T-helper 17 cell (primary cell): Measurements from ENCODE around the gene TMEM8B. TPM values are rescaled to one million over a fixed set of nuclear protein-coding genes. Genes with fewer than 3 reads are reported as not detected.

Experiments used
- ATAC-seq: fragments of 150-1000 bp; cut with Tn5 transposase; 2 replicates; pipeline ENCODE4 v1.10.0; 2021; ENCODE audit warnings: mild to moderate bottlenecking, moderate library complexity
- DNase-seq, 3 donors: peaks; one replicate each; pipeline versions ENCODE4 v3.0.0 to v3.0.0-alpha.2; 2020 to 2021
- H3K9me3 ChIP-seq: one replicate; pipeline ENCODE4 v1.7.0; 2013; ENCODE audit warnings: low read length, mild to moderate bottlenecking; ENCODE audit not compliant: control insufficient read depth, poor library complexity, severe bottlenecking
- H3K27ac Mint-ChIP-seq: one replicate; pipeline ENCODE4 v1.8.0; 2022; ENCODE audit warnings: mild to moderate bottlenecking, moderate library complexity, mixed read lengths
- H3K27me3 Mint-ChIP-seq: one replicate; pipeline ENCODE4 v1.8.0; 2022; ENCODE audit warnings: mixed read lengths
- H3K36me3 Mint-ChIP-seq: one replicate; pipeline ENCODE4 v1.8.0; 2022; ENCODE audit warnings: low read depth, mixed read lengths
- H3K4me1 Mint-ChIP-seq: one replicate; pipeline ENCODE4 v1.8.0; 2022; ENCODE audit warnings: mild to moderate bottlenecking, mixed read lengths
- H3K4me3 Mint-ChIP-seq: one replicate; pipeline ENCODE4 v1.8.0; 2022; ENCODE audit warnings: mild to moderate bottlenecking, moderate library complexity, mixed read lengths
- total RNA-seq, 4 donors: library from RNA in 2 of 4; stranded (reverse) in 2 of 4; gene quantifications; one replicate each; pipeline ENCODE4 v1.2.3 and lab custom pipeline; 2022 to 2026

TMEM8B gene, protein sequence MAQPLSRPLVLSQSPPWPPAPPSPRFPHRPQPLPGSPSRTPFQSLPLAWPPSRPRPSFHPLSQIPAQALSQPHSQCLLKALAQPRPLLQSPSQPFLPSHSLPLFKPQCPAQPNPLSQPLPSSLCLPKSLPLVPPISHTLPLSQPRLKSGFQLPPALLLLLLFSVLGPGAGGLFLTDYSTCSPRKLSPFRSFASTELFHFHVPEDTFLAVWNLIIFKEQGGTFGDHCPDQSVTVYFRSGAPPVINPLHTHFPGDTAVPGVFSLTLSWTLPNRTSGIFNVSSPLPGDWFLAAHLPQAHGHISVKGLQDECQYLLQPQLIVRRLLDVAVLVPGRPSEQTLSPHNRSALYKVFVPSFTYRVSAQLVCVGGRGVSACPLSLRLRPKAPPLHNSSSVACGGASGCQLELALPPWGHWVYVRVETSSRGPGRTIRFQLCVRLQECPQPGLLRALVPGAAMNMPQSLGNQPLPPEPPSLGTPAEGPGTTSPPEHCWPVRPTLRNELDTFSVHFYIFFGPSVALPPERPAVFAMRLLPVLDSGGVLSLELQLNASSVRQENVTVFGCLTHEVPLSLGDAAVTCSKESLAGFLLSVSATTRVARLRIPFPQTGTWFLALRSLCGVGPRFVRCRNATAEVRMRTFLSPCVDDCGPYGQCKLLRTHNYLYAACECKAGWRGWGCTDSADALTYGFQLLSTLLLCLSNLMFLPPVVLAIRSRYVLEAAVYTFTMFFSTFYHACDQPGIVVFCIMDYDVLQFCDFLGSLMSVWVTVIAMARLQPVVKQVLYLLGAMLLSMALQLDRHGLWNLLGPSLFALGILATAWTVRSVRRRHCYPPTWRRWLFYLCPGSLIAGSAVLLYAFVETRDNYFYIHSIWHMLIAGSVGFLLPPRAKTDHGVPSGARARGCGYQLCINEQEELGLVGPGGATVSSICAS
- 1 to 10 TPM; 4.5 to 7.1 TPM for total RNA-seq
- total RNA-seq (lab: John Stamatoyannopoulos, UW) = 2.7 to 6.2 reads per million in 2 donors

DNA sequence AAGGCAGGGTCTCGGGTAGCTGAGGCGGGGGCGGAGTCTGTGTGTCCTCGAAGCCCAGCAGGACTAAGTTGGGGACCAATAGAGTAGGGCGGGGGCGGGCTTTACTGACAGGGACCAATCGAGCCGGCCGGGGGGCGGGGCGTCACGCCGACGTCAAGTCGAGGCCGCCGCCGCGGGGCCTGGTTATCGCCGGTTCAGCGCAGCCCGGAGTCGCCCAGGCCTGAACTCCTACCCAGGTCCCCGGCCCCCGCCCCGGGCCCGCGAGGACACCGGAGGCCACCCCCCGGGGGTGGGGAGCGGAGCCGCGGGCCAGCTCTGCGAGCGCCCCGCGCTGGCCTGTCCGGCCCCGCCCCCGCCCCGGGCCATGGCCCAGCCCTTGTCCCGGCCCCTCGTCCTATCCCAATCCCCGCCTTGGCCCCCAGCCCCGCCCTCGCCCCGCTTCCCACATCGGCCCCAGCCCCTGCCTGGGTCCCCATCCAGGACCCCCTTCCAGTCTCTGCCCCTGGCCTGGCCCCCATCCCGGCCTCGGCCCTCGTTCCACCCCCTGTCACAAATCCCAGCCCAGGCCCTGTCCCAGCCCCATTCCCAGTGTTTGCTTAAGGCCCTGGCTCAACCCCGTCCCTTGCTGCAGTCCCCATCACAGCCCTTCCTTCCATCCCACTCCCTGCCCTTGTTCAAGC lies at the start of gene TMEM8B:
Gene TMEM8B, plus strand, starts transcription at position 145 of the 680 bp plus-strand sequence. Its CDS starts 220 bp downstream, at position 365.
- DNase-seq (peak; percentile 84 to 96 (median 93)), ATAC-seq (peak; percentile 95)
- H3K9me3 ChIP-seq = no peaks in the 10 kb centered on the region
- H3K27ac Mint-ChIP-seq = peak within 1 kb of the TSS; percentile 98
- H3K36me3 Mint-ChIP-seq = no peaks in the 10 kb centered on the region
- H3K27me3 Mint-ChIP-seq = no peaks in the 10 kb centered on the region
- H3K4me3 Mint-ChIP-seq = peak within 1 kb of the TSS; percentile 97
- H3K4me1 Mint-ChIP-seq = peaks cover 44% of the 10 kb centered on the region

DNA sequence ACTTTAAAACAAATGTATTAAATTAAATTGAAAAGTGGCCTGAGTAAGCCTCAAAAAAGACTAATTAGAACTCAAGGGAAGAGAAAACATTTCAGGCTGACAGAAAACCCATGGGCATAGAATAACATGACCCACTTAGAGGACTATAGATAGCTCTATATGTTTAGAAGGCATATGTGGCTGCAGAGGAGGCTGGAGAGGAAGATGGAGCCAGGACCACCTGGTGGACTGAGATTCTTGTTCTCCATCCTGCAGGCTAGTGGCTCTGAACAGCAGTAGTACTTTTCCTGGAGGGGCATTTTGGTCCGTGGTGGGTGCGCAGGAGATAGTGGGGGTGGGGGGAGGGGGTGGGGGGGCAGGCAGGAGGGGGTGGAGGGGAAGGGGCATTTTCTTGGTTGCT lies 48.0 kb upstream of the TMEM8B start:
- no peaks in the 10 kb centered on the region for H3K9me3 ChIP-seq
- Mint-ChIP-seq H3K27ac (no peak overlapping the region), H3K36me3 (peaks cover 8% of the 10 kb centered on the region), H3K27me3 (no peaks in the 10 kb centered on the region), H3K4me1 (peaks cover 7% of the 10 kb centered on the region), H3K4me3 (no peak overlapping the region)
- DNase-seq (no peak), ATAC-seq (no peak)

DNA sequence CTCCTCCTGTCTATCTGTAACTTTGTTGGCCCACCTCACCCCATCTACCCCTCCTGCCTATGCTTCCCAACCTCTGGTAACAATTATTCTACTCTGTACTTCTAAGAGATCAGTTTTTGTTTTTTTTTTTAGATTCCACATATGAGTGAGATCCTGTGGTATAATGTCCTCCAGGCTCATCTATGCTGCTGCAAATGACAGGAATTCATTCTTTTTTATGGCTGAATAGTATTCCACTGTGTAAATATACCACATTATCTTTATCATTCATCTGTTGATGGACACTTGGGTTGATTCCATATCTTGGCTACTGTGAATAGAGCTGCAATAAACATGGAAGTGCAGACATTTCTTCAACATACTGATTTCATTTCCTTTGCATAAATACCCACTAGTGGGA lies 45.6 kb upstream of the TMEM8B start:
- DNase-seq (no peak), ATAC-seq (no peak)
- Mint-ChIP-seq H3K36me3 (peaks cover 8% of the 10 kb centered on the region), H3K27ac (no peak overlapping the region), H3K4me3 (no peak overlapping the region), H3K27me3 (no peaks in the 10 kb centered on the region), H3K4me1 (peaks cover 11% of the 10 kb centered on the region)
- no peaks in the 10 kb centered on the region for H3K9me3 ChIP-seq

DNA sequence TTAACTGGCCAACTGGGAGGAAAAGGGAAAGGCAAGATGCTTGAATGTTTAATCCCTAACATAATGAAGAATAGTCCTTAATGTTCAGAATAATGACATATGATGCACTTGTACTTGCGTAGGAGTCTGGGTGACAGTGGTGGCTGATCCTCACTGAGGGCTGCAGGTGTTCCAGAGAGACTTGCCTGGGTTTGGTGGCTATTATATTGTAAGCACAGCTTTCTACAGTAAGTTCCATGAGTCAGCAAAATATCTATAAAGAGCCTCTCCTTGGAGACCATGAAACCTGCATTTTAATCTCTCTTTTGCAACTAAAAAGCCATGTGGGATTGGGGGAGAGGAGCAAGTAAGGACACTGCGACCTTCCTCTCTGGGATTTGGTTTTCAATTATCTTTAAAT lies 39.5 kb upstream of the TMEM8B start:
- Mint-ChIP-seq H3K36me3 (peaks cover 8% of the 10 kb centered on the region), H3K27ac (no peak overlapping the region)
- ATAC-seq = no peak

DNA sequence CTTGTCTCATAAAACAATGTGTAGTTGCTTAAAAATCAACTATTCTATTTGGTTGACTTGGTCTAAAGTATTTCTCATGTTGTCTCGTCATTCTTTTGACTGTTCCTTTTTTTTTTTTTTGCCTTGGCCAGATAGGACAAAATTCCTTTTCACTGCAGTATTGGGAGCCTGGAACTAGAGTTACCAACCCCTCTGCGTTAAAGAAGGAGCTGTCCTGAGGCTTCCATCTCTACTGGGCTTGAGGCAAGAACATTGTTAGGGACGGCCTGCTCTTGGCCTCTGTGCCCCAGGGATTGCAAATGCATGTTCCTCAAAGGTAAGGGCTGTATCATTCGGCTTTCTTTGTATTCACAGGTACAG lies 39.0 kb upstream of the TMEM8B start:
- H3K9me3 ChIP-seq = no peaks in the 10 kb centered on the region
- peaks cover 8% of the 10 kb centered on the region for H3K36me3 Mint-ChIP-seq
- peaks cover 23% of the 10 kb centered on the region for H3K4me1 Mint-ChIP-seq
- H3K4me3 Mint-ChIP-seq = no peak overlapping the region
- H3K27ac Mint-ChIP-seq = no peak overlapping the region
- ATAC-seq (peak; percentile 31), DNase-seq (no peak)
- H3K27me3 Mint-ChIP-seq = no peaks in the 10 kb centered on the region

More for the DNA sequence above, 39.5 kb upstream of the TMEM8B start:
- DNase-seq = no peak
- Mint-ChIP-seq H3K4me3 (no peak overlapping the region), H3K4me1 (peaks cover 20% of the 10 kb centered on the region), H3K27me3 (no peaks in the 10 kb centered on the region)
- no peaks in the 10 kb centered on the region for H3K9me3 ChIP-seq

DNA sequence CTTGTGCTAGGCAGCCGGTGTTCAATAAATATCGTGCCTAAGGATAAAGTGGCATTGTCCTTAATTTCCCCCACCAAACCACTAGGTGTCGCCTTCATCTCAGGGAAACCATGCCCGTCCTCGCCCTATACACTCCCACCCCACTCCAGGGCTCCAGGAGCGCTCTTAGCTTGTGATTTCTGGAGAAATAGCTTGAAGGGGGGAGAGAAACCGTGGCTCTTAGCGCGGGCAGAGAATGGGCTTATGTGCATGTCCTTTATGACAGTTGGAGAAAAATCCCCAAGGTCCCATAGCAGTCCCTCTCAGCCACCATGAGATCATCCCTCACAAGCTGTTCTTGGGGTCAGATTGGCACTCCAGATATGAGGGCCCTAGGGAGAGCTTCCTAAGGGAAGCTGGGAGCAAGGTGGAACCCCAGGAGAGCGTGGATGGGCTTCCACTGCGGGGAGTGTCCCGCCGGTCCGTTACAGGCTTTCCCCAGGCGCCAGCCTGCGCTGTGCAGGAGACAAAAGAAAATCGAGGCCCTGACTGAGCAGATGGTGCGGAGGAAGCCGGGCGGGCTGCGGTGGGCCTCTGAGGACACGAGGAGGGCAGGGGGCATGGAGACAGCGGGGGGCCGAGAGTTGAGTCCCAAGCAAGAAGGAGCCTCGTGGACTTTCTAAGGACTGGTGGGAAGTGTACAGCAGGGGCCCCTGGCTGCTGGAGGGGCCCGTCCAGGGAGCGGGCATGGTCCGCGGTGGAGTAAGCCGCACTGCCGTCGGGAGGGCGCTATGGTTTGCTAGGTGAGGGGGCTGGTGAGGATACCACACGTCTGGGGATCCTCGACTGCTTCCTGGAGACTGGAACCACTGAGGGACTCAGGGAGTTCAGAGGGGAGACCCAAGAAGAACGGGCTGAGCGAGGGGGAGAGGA lies 38.4 kb upstream of the TMEM8B start:
- H3K27me3 Mint-ChIP-seq = no peaks in the 10 kb centered on the region
- DNase-seq = peak in 2 of 3 donors; percentile 39 to 41
- no peak overlapping the region for H3K27ac Mint-ChIP-seq
- H3K36me3 Mint-ChIP-seq = peaks cover 7% of the 10 kb centered on the region
- no peaks in the 10 kb centered on the region for H3K9me3 ChIP-seq
- peaks cover 23% of the 10 kb centered on the region for H3K4me1 Mint-ChIP-seq
- ATAC-seq = peak; percentile 95
- no peak overlapping the region for H3K4me3 Mint-ChIP-seq

DNA sequence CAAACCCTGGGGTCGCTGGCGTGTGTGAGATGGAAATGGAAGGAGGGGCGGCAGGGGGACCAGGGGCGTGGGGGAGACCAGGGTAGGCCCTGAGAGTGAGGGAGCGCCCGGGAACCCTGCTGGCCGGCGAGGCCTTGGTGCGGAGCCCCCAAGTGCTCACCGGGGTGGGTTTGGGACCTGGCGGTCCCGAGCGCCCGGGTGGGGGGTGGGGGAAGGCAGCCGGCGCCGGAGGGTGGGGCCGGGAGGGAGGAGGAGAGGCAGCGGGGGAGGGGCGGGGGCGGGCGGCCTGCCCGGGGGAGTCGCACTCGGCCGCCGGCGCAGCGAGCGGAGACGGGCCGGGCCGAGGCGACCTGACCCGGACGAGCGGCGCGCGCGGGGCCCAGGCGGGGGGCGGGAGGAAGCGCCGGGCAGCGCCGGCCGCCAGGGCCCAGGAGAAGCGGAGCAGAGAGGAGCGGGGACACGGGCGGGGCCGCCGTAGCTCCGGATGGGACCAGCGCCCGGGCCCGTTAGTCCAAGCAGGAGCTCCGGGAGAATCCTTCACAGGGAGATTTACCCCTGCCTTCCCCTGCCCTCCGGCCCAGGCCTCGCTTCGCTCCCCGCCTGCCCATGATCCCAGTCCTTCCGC lies 37.6 kb upstream of the TMEM8B start, which contains the start of gene NPR2:
Gene NPR2, plus strand, starts transcription at position 295 of the 625 bp plus-strand sequence. CDS start 818 bp downstream, outside the sequence.
- no peaks in the 10 kb centered on the region for H3K9me3 ChIP-seq
- no peak within 1 kb of the TSS for H3K4me3 Mint-ChIP-seq
- H3K27me3 Mint-ChIP-seq = no peaks in the 10 kb centered on the region
- H3K27ac Mint-ChIP-seq = no peak within 1 kb of the TSS
- peaks cover 3% of the 10 kb centered on the region for H3K36me3 Mint-ChIP-seq
- ATAC-seq = no peak
- DNase-seq = no peak
- peaks cover 20% of the 10 kb centered on the region for H3K4me1 Mint-ChIP-seq

DNA sequence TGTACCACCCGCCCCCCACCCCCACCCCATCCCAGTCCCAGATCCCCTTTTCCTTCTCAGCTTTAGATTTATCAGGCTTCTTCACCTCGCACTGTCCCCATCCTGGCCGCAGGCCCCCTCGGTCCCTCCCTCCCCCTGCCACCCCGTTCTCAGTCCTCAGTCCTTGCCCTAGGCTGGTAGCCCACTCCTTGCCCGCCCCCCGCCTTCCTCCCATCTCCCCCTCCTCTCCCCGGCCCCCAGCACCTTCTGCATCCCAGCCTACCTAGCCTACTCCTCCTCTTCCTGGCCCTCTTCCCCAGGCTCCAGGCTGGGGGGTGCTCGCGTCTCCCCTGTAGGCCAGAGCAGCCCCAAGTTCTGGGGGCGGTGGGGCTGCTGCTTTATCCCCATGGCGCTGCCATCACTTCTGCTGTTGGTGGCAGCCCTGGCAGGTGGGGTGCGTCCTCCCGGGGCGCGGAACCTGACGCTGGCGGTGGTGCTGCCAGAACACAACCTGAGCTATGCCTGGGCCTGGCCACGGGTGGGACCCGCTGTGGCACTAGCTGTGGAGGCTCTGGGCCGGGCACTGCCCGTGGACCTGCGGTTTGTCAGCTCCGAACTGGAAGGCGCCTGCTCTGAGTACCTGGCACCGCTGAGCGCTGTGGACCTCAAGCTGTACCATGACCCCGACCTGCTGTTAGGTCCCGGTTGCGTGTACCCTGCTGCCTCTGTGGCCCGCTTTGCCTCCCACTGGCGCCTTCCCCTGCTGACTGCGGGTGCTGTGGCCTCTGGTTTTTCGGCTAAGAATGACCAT lies 36.8 kb upstream of the TMEM8B start:
- H3K4me1 Mint-ChIP-seq = peaks cover 25% of the 10 kb centered on the region

DNA sequence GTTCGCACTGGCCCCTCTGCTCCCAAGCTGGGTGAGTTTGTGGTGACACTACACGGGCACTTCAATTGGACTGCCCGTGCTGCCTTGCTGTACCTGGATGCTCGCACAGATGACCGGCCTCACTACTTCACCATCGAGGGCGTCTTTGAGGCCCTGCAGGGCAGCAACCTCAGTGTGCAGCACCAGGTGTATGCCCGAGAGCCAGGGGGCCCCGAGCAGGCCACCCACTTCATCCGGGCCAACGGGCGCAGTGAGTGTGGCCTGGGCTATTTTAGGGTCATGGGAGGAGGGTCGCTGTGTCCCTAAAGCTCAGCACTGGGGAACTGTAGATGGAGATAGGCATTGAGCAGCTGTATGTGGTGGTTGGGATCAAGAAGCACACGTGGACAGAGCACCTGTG lies 36.2 kb upstream of the TMEM8B start:
- H3K9me3 ChIP-seq = no peaks in the 10 kb centered on the region
- H3K27me3 Mint-ChIP-seq = no peaks in the 10 kb centered on the region
- no peak for ATAC-seq
- H3K27ac Mint-ChIP-seq = peak overlapping the region; percentile 72
- no peak overlapping the region for H3K4me3 Mint-ChIP-seq
- H3K4me1 Mint-ChIP-seq = peaks cover 23% of the 10 kb centered on the region
- no peak for DNase-seq
- H3K36me3 Mint-ChIP-seq = peaks cover 3% of the 10 kb centered on the region

More for the DNA sequence above, 36.8 kb upstream of the TMEM8B start:
- no peak for ATAC-seq
- no peak for DNase-seq
- H3K27ac Mint-ChIP-seq = no peak overlapping the region
- no peaks in the 10 kb centered on the region for H3K27me3 Mint-ChIP-seq
- H3K4me3 Mint-ChIP-seq = no peak overlapping the region
- H3K9me3 ChIP-seq = no peaks in the 10 kb centered on the region
- H3K36me3 Mint-ChIP-seq = peaks cover 3% of the 10 kb centered on the region

DNA sequence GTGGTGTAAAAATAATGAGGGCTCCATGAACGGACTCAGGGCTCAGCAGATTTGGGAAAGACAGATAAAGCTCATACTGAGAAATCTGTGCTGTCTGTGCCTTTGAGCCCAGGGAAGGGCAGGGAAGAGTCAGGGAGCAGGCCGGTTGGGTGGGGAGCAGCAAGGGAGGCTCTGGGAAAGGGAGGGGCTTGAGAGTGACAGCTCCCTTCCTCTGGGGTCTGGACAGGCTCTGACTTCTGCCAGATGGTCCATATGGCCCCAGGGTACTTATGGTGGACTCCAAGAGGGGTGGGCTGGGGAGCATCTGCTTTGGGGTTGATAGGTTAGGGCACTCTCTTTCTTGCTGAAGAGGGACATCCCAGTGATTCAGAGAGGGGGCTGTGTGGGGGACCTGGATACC lies 35.6 kb upstream of the TMEM8B start:
- Mint-ChIP-seq H3K36me3 (peaks cover 3% of the 10 kb centered on the region), H3K4me3 (no peak overlapping the region), H3K4me1 (peaks cover 23% of the 10 kb centered on the region), H3K27ac (peak overlapping the region; percentile 72), H3K27me3 (no peaks in the 10 kb centered on the region)
- DNase-seq (no peak), ATAC-seq (no peak)
- H3K9me3 ChIP-seq = no peaks in the 10 kb centered on the region

DNA sequence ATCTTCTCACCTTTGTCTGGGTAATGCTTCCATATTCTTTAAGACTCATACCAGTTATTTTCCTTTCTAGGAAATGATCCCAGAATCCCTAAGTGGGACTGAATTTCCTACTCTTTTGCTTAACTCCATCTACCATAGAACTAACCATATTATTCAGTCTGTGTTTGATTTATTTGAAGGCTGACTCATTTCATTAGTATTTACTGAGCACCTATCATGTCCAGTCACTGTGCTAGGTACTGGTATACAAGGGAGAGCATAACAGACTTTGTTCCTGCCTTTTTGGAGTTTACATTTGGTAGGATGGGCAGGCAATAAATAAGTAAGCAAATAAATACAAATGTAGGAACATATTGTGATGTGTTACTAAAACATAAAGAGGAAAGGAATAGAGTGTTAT lies 33.3 kb upstream of the TMEM8B start:
- H3K9me3 ChIP-seq = no peaks in the 10 kb centered on the region
- peaks cover 24% of the 10 kb centered on the region for H3K4me1 Mint-ChIP-seq
- no peak for DNase-seq
- no peak overlapping the region for H3K4me3 Mint-ChIP-seq
- no peak overlapping the region for H3K27ac Mint-ChIP-seq
- ATAC-seq = no peak
- H3K27me3 Mint-ChIP-seq = no peaks in the 10 kb centered on the region
- peaks cover 7% of the 10 kb centered on the region for H3K36me3 Mint-ChIP-seq
